ENCODE measurements around the gene USH2A.

GRCh38 chr1:216028631-216029030 is 394.6 kb downstream of the USH2A start:
- TF ChIP-seq POLR2A (IDR thresholded peaks at IDR 0.05; ENCODE audit: low read length), result no peak
- no peak for TF ChIP-seq GATA1 (IDR thresholded peaks at IDR 0.05; ENCODE audit: low read depth, low read length)
